H1 (cell line): ENCODE results near the gene KLHL15. TPM values are rescaled to one million over a fixed set of nuclear protein-coding genes. Genes with fewer than 3 reads are reported as not detected.
"Not testable (repeated sequence)": the region's sequence is repeated elsewhere in the genome, so short reads cannot be mapped to it uniquely, and the experiment has no call there.

Source experiments
- CTCF ChIA-PET: fragments of 300-600 bp; sonication (Branson Sonifier 250); formaldehyde crosslinking; loops from one replicate; lab custom pipeline; 2021; ENCODE audit not compliant: partially characterized antibody; lab: Charles Lee
- POLR2A ChIA-PET: fragments of 300-600 bp; sonication (Branson Sonifier 250); formaldehyde crosslinking; loops from one replicate; lab custom pipeline; 2021; ENCODE audit warnings: inconsistent platforms; ENCODE audit not compliant: partially characterized antibody; lab: Charles Lee
- DNase-seq, 2 experiments: peaks; one replicate each; pipeline versions ENCODE4 v3.0.0 to v3.0.0-alpha.2; 2010 to 2022; ENCODE audit warnings: low spot score in 2 of 2, low read depth in 1 of 2, mixed read lengths in 1 of 2
- FAIRE-seq: peaks from 2 replicates; lab custom pipeline; 2011; peaks lifted over from hg19 to GRCh38; lab: Jason Lieb, UNC
- H2AFZ ChIP-seq: 2 replicates; pipeline ENCODE4 v1.8.1; 2012; ENCODE audit warnings: low read length, inconsistent platforms
- H2AK5ac ChIP-seq: 2 replicates; pipeline ENCODE4 v1.6.1; 2013; ENCODE audit warnings: low read depth, low read length
- H2BK120ac ChIP-seq: replicated peaks from 2 replicates; pipeline ENCODE3; 2013; ENCODE audit warnings: low read depth, low read length, inconsistent platforms
- H2BK12ac ChIP-seq: 2 replicates; pipeline ENCODE4 v1.6.1; 2013; ENCODE audit warnings: low read depth, low read length
- H2BK15ac ChIP-seq: 2 replicates; pipeline ENCODE4 v1.6.1; 2013; ENCODE audit warnings: low read length
- H2BK20ac ChIP-seq: 2 replicates; pipeline ENCODE4 v1.6.1; 2013; ENCODE audit warnings: low read length
- H2BK5ac ChIP-seq: 2 replicates; pipeline ENCODE4 v1.6.1; 2013; ENCODE audit warnings: low read depth, low read length
- H3K14ac ChIP-seq: 2 replicates; pipeline ENCODE4 v1.6.1; 2013; ENCODE audit warnings: inconsistent platforms; ENCODE audit not compliant: insufficient read length
- H3K18ac ChIP-seq: 2 replicates; pipeline ENCODE4 v1.6.1; 2013; ENCODE audit warnings: low read length; ENCODE audit errors: extremely low read depth
- H3K23ac ChIP-seq: 2 replicates; pipeline ENCODE4 v1.6.1; 2013; ENCODE audit warnings: inconsistent platforms; ENCODE audit not compliant: insufficient read length
- H3K23me2 ChIP-seq: 2 replicates; pipeline ENCODE4 v1.6.1; 2013; ENCODE audit warnings: low read depth, low read length
- H3K27ac ChIP-seq: 2 replicates; pipeline ENCODE4 v1.6.1; 2011; ENCODE audit warnings: low read depth, low read length, inconsistent platforms
- H3K27me3 ChIP-seq, 4 experiments: replicated peaks in 1 of 4; 1 replicate in 1 of 4; 2 replicates in 3 of 4; pipeline versions ENCODE4 v1.6.1 to v1.8.1; 2011 to 2013; ENCODE audit warnings: low read length in 3 of 4, mild to moderate bottlenecking in 3 of 4, inconsistent platforms in 2 of 4, mixed read lengths in 2 of 4, moderate library complexity in 1 of 4; ENCODE audit not compliant: control insufficient read depth in 3 of 4, insufficient read depth in 3 of 4; ENCODE audit errors: extremely low read depth in 1 of 4
- H3K36me3 ChIP-seq, 4 experiments: 2 replicates each; pipeline versions ENCODE4 v1.6.1 to v1.8.1; 2011 to 2013; ENCODE audit warnings: mild to moderate bottlenecking in 4 of 4, low read length in 3 of 4, moderate library complexity in 2 of 4, control low read depth in 1 of 4, inconsistent platforms in 1 of 4; ENCODE audit not compliant: insufficient read depth in 4 of 4, control insufficient read depth in 2 of 4
- H3K4ac ChIP-seq: replicated peaks from 2 replicates; pipeline ENCODE3; 2013; ENCODE audit warnings: low read length, low read depth, mixed read lengths, inconsistent platforms; ENCODE audit not compliant: insufficient read length
- H3K4me1 ChIP-seq, 4 experiments: replicated peaks in 1 of 4; 1 replicate in 1 of 4; 2 replicates in 3 of 4; pipeline versions ENCODE4 v1.6.1 to v1.8.1; 2011 to 2013; ENCODE audit warnings: low read length in 3 of 4, inconsistent platforms in 2 of 4, mixed read lengths in 1 of 4; ENCODE audit not compliant: insufficient read depth in 4 of 4, control insufficient read depth in 3 of 4
- H3K4me2 ChIP-seq, 2 experiments: 2 replicates each; pipeline versions ENCODE4 v1.6.1 to v1.8.1; 2011 to 2013; ENCODE audit warnings: low read depth in 2 of 2, low read length in 2 of 2, control low read depth in 1 of 2, inconsistent platforms in 1 of 2, mild to moderate bottlenecking in 1 of 2; ENCODE audit not compliant: insufficient read depth in 1 of 2
- H3K4me3 ChIP-seq, 4 experiments: fragments of 200-600, 300-600 bp in 1 of 4; sonication (generic), shearing (Covaris generic), sonication (Bioruptor Twin) in 1 of 4; 2 replicates each; pipeline versions ENCODE4 v1.5.1 to v1.8.1; 2011 to 2016; ENCODE audit warnings: low read length in 4 of 4, low read depth in 3 of 4, control low read depth in 2 of 4, inconsistent platforms in 2 of 4, mild to moderate bottlenecking in 2 of 4, mixed read lengths in 1 of 4, moderate library complexity in 1 of 4; ENCODE audit not compliant: insufficient read depth in 2 of 4; ENCODE audit errors: extremely low read depth in 1 of 4
- H3K56ac ChIP-seq: replicated peaks from 2 replicates; pipeline ENCODE3; 2013; ENCODE audit warnings: low read depth, mild to moderate bottlenecking, mixed read lengths, low read length, inconsistent platforms; ENCODE audit not compliant: insufficient read length
- H3K79me1 ChIP-seq: 2 replicates; pipeline ENCODE4 v1.6.1; 2013; ENCODE audit warnings: low read depth, low read length, control low read depth
- H3K79me2 ChIP-seq, 2 experiments: 2 replicates each; pipeline versions ENCODE4 v1.6.1 to v1.8.1; 2012 to 2013; ENCODE audit warnings: low read length in 2 of 2, mild to moderate bottlenecking in 2 of 2, inconsistent platforms in 1 of 2; ENCODE audit not compliant: insufficient read depth in 2 of 2, control insufficient read depth in 1 of 2
- H3K9ac ChIP-seq, 4 experiments: replicated peaks in 1 of 4; 1 replicate in 1 of 4; 2 replicates in 3 of 4; pipeline versions ENCODE4 v1.6.1 to v1.8.1; 2011 to 2013; ENCODE audit warnings: low read depth in 3 of 4, low read length in 3 of 4, control low read depth in 2 of 4, mild to moderate bottlenecking in 2 of 4, moderate library complexity in 2 of 4, inconsistent platforms in 1 of 4; ENCODE audit errors: extremely low read depth in 1 of 4
- H3K9me3 ChIP-seq, 2 experiments: 2 replicates each; pipeline versions ENCODE4 v1.6.1 to v1.8.1; 2012 to 2013; ENCODE audit warnings: mild to moderate bottlenecking in 2 of 2, moderate library complexity in 2 of 2, control low read depth in 1 of 2, inconsistent platforms in 1 of 2, low read depth in 1 of 2, low read length in 1 of 2, mixed read lengths in 1 of 2; ENCODE audit not compliant: insufficient read depth in 2 of 2
- H4K20me1 ChIP-seq, 2 experiments: replicated peaks in 1 of 2; 2 replicates each; pipeline versions ENCODE3 to v1.8.1; 2011 to 2013; ENCODE audit warnings: inconsistent platforms in 2 of 2, low read length in 2 of 2, mild to moderate bottlenecking in 1 of 2; ENCODE audit not compliant: insufficient read depth in 2 of 2, control insufficient read depth in 1 of 2
- H4K5ac ChIP-seq: 2 replicates; pipeline ENCODE4 v1.6.1; 2013; ENCODE audit warnings: low read length, low read depth, mixed read lengths, inconsistent platforms; ENCODE audit not compliant: insufficient read length
- H4K8ac ChIP-seq: 2 replicates; pipeline ENCODE4 v1.8.0; 2013; ENCODE audit warnings: mild to moderate bottlenecking, moderate library complexity, low read length, inconsistent platforms; ENCODE audit not compliant: insufficient read depth; ENCODE audit errors: extremely low read depth
- H4K91ac ChIP-seq: replicated peaks from 2 replicates; pipeline ENCODE3; 2013; ENCODE audit warnings: low read length, mixed read lengths, inconsistent platforms; ENCODE audit not compliant: insufficient read length
- WGBS, 2 experiments: shearing (Covaris generic) in 1 of 2; methylation state at CpG; one replicate each; pipeline versions ENCODE4 v1.1.6 to v1.1.7; 2013 to 2015; ENCODE audit warnings: low lambda C conversion rate in 2 of 2, mixed read lengths in 2 of 2, inconsistent platforms in 1 of 2, low coverage in 1 of 2, missing lambda C conversion rate in 1 of 2; ENCODE audit not compliant: insufficient replicate concordance in 2 of 2, insufficient coverage in 1 of 2, insufficient read length in 1 of 2; ENCODE audit errors: extremely low coverage in 1 of 2, missing lambda C conversion rate in 1 of 2; 5-methylcytosine and 5-hydroxymethylcytosine counted together
- polyA plus RNA-seq, 7 experiments: library from polyadenylated mRNA; depleted of rRNA in 3 of 7; stranded (reverse) in 5 of 7; unstranded in 2 of 7; fragments of >200 nt in 5 of 7; fragments of 200-250 nt in 2 of 7; gene quantifications; 1 replicate in 5 of 7; 2 replicates in 1 of 7; 4 replicates in 1 of 7; pipeline versions ENCODE4 v1.2.1 to v1.2.3, GENCODE V29; 2011 to 2013; ENCODE audit warnings: missing spikeins in 2 of 7, mixed read lengths in 2 of 7
- total RNA-seq: library from RNA; stranded (reverse); fragmentation: NEBNext Ultra II Directional; extraction: Animal tissue kit (Norgen Biotek cat#: 25700); gene quantifications from 2 replicates; pipeline ENCODE4 v1.2.1, GENCODE V29; 2021

The KLHL15 gene
- total and polyA plus RNA-seq, 2 of the 8 experiments (the other 6 are each of a cell fraction or from before 2014, with no cell fraction given): 3.7 to 8.9 TPM

DNA sequence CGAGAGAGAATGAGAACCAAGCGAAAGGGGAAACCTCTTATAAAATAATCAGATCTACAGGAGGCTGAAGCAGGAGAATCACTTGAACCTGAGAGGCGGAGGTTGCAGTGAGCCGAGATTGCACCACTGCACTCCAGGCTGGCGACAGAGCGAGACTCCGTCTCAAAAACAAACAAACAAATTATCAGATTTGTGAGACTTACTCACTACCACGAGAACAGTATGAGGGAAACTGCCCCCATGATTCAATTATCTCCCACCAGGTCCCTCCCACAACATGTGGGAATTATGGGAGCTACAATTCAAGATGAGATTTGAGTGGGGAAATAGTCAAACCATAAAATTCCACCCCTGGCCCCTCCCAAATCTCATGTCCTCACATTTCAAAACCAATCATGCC, 61.4 kb downstream of the KLHL15 start:
- H3K79me1 ChIP-seq, H3K79me2 ChIP-seq, FAIRE-seq, H2BK20ac ChIP-seq, H3K4me3 ChIP-seq, H3K56ac ChIP-seq, H3K23ac ChIP-seq, H4K5ac ChIP-seq, H4K8ac ChIP-seq, H3K18ac ChIP-seq, H2BK120ac ChIP-seq, H3K14ac ChIP-seq, DNase-seq, CTCF ChIA-PET, POLR2A ChIA-PET, H4K91ac ChIP-seq, H4K20me1 ChIP-seq, H2AFZ ChIP-seq, H2BK5ac ChIP-seq, H3K9ac ChIP-seq, H3K4me2 ChIP-seq, H3K27me3 ChIP-seq, H3K4me1 ChIP-seq, H2AK5ac ChIP-seq, H3K4ac ChIP-seq, H2BK15ac ChIP-seq, H3K23me2 ChIP-seq, H3K36me3 ChIP-seq, H3K9me3 ChIP-seq, H2BK12ac ChIP-seq, H3K27ac ChIP-seq: not testable (repeated sequence)
- WGBS, 2 experiments: 94% methylated on average over 3 of the region's 8 CpGs; no CpG with 5 or more reads in 1 of the 2 experiments
